ENCODE results near the gene VIM. TPM values are rescaled to one million over a fixed set of nuclear protein-coding genes. Genes with fewer than 3 reads are reported as not detected.
"Not testable (repeated sequence)": the region's sequence is repeated elsewhere in the genome, so short reads cannot be mapped to it uniquely, and the experiment has no call there.

Gene VIM
- total RNA-seq, 4 donors from 2014 or later = 697 to 1,198 (median 1,024) TPM

GRCh38 chr10:17244700-17245365, 16.8 kb downstream of the VIM start:
- no peak overlapping the region for H3K27ac ChIP-seq
- H3K9me3 ChIP-seq = no peaks in the 10 kb centered on the region
- no peak overlapping the region for H3K4me3 ChIP-seq
- no peaks in the 10 kb centered on the region for H3K27me3 ChIP-seq
- H3K36me3 ChIP-seq = no peaks in the 10 kb centered on the region
- no peaks in the 10 kb centered on the region for H3K4me1 ChIP-seq
- TF ChIP-seq POLR2A (IDR thresholded peaks at IDR 0.05) (no peak), EP300 (IDR thresholded peaks at IDR 0.05) (no peak), POLR2AphosphoS5 (IDR thresholded peaks at IDR 0.05) (no peak)
- TF ChIP-seq, protein P1, sequence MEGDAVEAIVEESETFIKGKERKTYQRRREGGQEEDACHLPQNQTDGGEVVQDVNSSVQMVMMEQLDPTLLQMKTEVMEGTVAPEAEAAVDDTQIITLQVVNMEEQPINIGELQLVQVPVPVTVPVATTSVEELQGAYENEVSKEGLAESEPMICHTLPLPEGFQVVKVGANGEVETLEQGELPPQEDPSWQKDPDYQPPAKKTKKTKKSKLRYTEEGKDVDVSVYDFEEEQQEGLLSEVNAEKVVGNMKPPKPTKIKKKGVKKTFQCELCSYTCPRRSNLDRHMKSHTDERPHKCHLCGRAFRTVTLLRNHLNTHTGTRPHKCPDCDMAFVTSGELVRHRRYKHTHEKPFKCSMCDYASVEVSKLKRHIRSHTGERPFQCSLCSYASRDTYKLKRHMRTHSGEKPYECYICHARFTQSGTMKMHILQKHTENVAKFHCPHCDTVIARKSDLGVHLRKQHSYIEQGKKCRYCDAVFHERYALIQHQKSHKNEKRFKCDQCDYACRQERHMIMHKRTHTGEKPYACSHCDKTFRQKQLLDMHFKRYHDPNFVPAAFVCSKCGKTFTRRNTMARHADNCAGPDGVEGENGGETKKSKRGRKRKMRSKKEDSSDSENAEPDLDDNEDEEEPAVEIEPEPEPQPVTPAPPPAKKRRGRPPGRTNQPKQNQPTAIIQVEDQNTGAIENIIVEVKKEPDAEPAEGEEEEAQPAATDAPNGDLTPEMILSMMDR (IDR thresholded peaks at IDR 0.05) = no peak
- DNase-seq (ENCODE audit: low spot score in 2 of 2) = no peak

GRCh38 chr10:17247210-17247609, 19.2 kb downstream of the VIM start:
- Histone ChIP-seq H3K4me3 (no peak overlapping the region), H3K9me3 (no peaks in the 10 kb centered on the region), H3K36me3 (no peaks in the 10 kb centered on the region), H3K4me1 (no peaks in the 10 kb centered on the region), H3K27ac (no peak overlapping the region), H3K27me3 (no peaks in the 10 kb centered on the region)
- no peak for DNase-seq (ENCODE audit: low spot score in 2 of 2)
- WGBS = 71% methylated on average over 1 of the region's 1 CpG
- no peak for TF ChIP-seq POLR2A (IDR thresholded peaks at IDR 0.05)
- no peak for TF ChIP-seq EP300 (IDR thresholded peaks at IDR 0.05)
- TF ChIP-seq, protein P1 (IDR thresholded peaks at IDR 0.05) = no peak
- TF ChIP-seq POLR2AphosphoS5 (IDR thresholded peaks at IDR 0.05) = no peak

DNA sequence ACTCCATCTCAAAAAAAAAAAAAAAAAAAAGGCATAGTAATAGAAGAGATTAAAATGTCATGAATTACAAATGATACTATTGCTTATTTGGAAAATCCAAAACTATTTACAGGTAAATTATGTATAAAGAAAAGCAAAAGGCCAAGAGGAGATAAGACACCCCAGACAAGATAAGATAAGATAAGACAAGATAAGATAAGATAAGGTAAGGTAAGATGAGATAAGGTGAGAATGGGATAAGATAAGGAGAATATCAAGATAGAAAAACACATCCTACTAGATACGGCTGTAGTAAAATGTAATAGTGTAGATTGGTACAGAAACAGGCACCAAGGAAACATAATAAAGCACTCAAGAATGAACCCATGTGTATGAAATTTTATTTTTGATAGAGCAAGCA, 20.9 kb downstream of the VIM start:
- DNase-seq (ENCODE audit: low spot score in 2 of 2) = no peak
- Histone ChIP-seq H3K4me1 (no peaks in the 10 kb centered on the region), H3K36me3 (no peaks in the 10 kb centered on the region), H3K27me3 (no peaks in the 10 kb centered on the region), H3K27ac (no peak overlapping the region), H3K4me3 (no peak overlapping the region), H3K9me3 (no peaks in the 10 kb centered on the region)
- TF ChIP-seq, protein P1 (IDR thresholded peaks at IDR 0.05) = no peak
- TF ChIP-seq POLR2AphosphoS5 (IDR thresholded peaks at IDR 0.05) (no peak), POLR2A (IDR thresholded peaks at IDR 0.05) (no peak), EP300 (IDR thresholded peaks at IDR 0.05) (no peak)
- 80% methylated on average over 1 of the region's 1 CpG for WGBS

DNA sequence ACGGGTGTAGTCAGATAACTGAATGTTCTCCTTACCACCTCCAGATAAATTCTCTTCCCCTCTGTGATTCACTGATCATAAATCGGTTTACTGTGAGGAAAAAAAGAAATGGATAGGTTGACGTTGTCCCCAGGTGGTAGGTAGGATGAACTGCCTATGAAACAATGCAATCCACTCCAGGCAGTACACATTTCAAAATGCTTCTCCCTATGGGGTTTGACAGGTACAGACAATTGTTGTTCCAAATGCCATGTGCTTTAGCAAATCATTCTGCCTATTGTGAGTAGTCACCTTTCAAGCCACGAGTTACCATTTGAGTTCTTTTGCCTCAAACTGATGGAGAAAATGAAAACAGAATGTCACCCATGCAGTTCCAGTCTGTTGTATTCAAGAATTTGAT, 21.8 kb downstream of the VIM start:
- Histone ChIP-seq H3K27me3 (no peaks in the 10 kb centered on the region), H3K4me3 (no peak overlapping the region), H3K4me1 (no peaks in the 10 kb centered on the region), H3K9me3 (no peaks in the 10 kb centered on the region), H3K27ac (no peak overlapping the region), H3K36me3 (no peaks in the 10 kb centered on the region)
- TF ChIP-seq POLR2AphosphoS5 (IDR thresholded peaks at IDR 0.05) = no peak
- no peak for TF ChIP-seq EP300 (IDR thresholded peaks at IDR 0.05)
- TF ChIP-seq POLR2A (IDR thresholded peaks at IDR 0.05) = no peak
- TF ChIP-seq, protein P1 (IDR thresholded peaks at IDR 0.05) = no peak
- no peak for DNase-seq (ENCODE audit: low spot score in 2 of 2)
- WGBS = 58% methylated on average over 4 of the region's 4 CpGs

DNA sequence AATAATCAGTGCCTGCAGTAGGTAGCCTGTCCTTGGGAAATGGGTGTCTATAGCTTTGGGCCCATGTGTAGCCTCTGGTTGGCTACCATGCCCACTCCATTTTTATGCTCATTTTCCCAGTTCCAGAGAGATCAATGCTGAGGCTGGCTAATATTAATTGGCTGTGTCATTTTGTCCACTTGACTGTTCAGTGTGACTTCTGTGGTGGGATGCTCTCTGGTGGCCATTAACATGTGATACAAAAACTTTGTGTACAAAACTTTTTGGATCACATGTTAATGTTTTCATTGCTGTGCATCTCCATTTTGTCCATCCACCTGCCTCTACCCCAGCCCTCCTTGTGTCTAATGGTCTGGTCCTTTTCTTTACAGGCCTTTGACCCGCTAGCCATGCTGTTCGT, 22.7 kb downstream of the VIM start:
- H3K27ac ChIP-seq = no peak overlapping the region
- H3K9me3 ChIP-seq = no peaks in the 10 kb centered on the region
- WGBS = 95% methylated on average over 2 of the region's 2 CpGs
- no peak overlapping the region for H3K4me3 ChIP-seq
- TF ChIP-seq, protein P1 (IDR thresholded peaks at IDR 0.05) = no peak
- TF ChIP-seq EP300 (IDR thresholded peaks at IDR 0.05) = no peak
- no peak for TF ChIP-seq POLR2A (IDR thresholded peaks at IDR 0.05)
- no peak for TF ChIP-seq POLR2AphosphoS5 (IDR thresholded peaks at IDR 0.05)
- H3K27me3 ChIP-seq = no peaks in the 10 kb centered on the region
- H3K4me1 ChIP-seq = no peaks in the 10 kb centered on the region
- H3K36me3 ChIP-seq = no peaks in the 10 kb centered on the region
- no peak for DNase-seq (ENCODE audit: low spot score in 2 of 2)

- not testable (repeated sequence) for H3K27ac ChIP-seq; H3K9me3 ChIP-seq; H3K36me3 ChIP-seq; H3K4me1 ChIP-seq; H3K27me3 ChIP-seq; H3K4me3 ChIP-seq; DNase-seq (ENCODE audit: low spot score in 2 of 2)
- WGBS = 94% methylated on average over 2 of the region's 2 CpGs
These were observed 26.6 kb downstream of the VIM start for GRCh38 chr10:17254543-17255050.

All from suprapubic skin (tissue), 4 donors.